Motor neuron (in vitro differentiated cells): ENCODE measurements around the gene SLC25A40. TPM values are rescaled to one million over a fixed set of nuclear protein-coding genes. Genes with fewer than 3 reads are reported as not detected.
"Not testable (repeated sequence)": the region's sequence is repeated elsewhere in the genome, so short reads cannot be mapped to it uniquely, and the experiment has no call there.

Source experiments
- ATAC-seq, 8 experiments: fragments of 200-7000 bp; cut with Tn5 transposase; replicated peaks in 6 of 8; 2 replicates each; pipeline ENCODE4 v1.8.0; 2021; ENCODE audit warnings: mild to moderate bottlenecking in 8 of 8, moderate library complexity in 8 of 8
- H3K27ac ChIP-seq, 2 donors: fragments of 250-450 bp; sonication (Bioruptor Pico); 2 replicates each; pipeline ENCODE4 v1.9.0; 2021; ENCODE audit warnings: antibody characterized with exemption in 2 of 2, mild to moderate bottlenecking in 2 of 2, moderate library complexity in 1 of 2
- H3K4me1 ChIP-seq, 2 donors: fragments of 250-450 bp; sonication (Bioruptor Pico); replicated peaks in 1 of 2; 2 replicates each; pipeline ENCODE4 v1.6.1; 2021; ENCODE audit warnings: antibody characterized with exemption in 2 of 2, mild to moderate bottlenecking in 2 of 2, moderate library complexity in 1 of 2
- H3K4me3 ChIP-seq, 5 donors: fragments of 250-450 bp; sonication (Bioruptor Pico); 2 replicates each; pipeline ENCODE4 v1.9.0; 2021; ENCODE audit warnings: antibody characterized with exemption in 5 of 5, mild to moderate bottlenecking in 5 of 5, moderate library complexity in 4 of 5
- WGBS, 10 experiments: fragments of 450-650 bp; shearing (Covaris generic); methylation state at CpG; one replicate each; pipeline ENCODE4 v1.0.0; 2022; 5-methylcytosine and 5-hydroxymethylcytosine counted together
- in situ Hi-C, 9 experiments: fragments of 400-800 bp; cut with MboI; loops; one replicate each; pipeline ENCODE4 v1.15.0; 2021; ENCODE audit warnings: low sequenced_read_pairs in 9 of 9, low pct_unique_long_range_greater_than_20kb in 2 of 9; ENCODE audit not compliant: unreplicated experiment in 9 of 9
- total RNA-seq, 8 experiments: library from RNA; unstranded; fragments of 300-600 nt; gene quantifications; 2 replicates each; pipeline versions ENCODE4 v1.2.3 to v1.2.4, GENCODE V29; 2022

The SLC25A40 gene
- 10 to 100 TPM in 7 of 8 experiments, 1 to 10 TPM in 1; 9.8 to 27.4 (median 14.3) TPM for total RNA-seq

- ATAC-seq = peak; percentile 86 to 95 (median 92)
- 0 to 7% (median 0%) methylated on average over 1 to 8 of the region's 84 CpGs; no CpG with 5 or more reads in 3 of the 10 experiments for WGBS, 10 experiments
- in situ Hi-C loops = loop anchor here in 3 of 9 experiments (25.0 kb wide), 1 partner anchor 364 kb away; no protein-coding TSS in a partner anchor
- Histone ChIP-seq H3K4me1 (peaks cover 4 to 26% of the 10 kb centered on the region in 2 donors), H3K4me3 (peak within 1 kb of the TSS; percentile 68 to 82 (median 75)), H3K27ac (peak within 1 kb of the TSS; percentile 78 to 79)
Measured at GRCh38 chr7:87876040-87876868, at the start of gene SLC25A40, which contains the start of gene DBF4. SLC25A40 (minus strand) TSS chr7:87876360; CDS start chr7:87858727, 17,633 bp downstream. DBF4 (plus strand) TSS chr7:87876493; CDS start chr7:87876733, 240 bp downstream.

GRCh38 chr7:87922759-87923395 lies 46.7 kb upstream of the SLC25A40 start:
- in situ Hi-C loops, H3K4me1 ChIP-seq, H3K27ac ChIP-seq, H3K4me3 ChIP-seq, ATAC-seq: not testable (repeated sequence)
- WGBS, 10 experiments = 76 to 97% (median 93%) methylated on average over 2 to 7 of the region's 8 CpGs

GRCh38 chr7:87920578-87920977 lies 44.4 kb upstream of the SLC25A40 start:
- Histone ChIP-seq H3K27ac (no peak overlapping the region), H3K4me3 (no peak overlapping the region), H3K4me1 (no peaks in the 10 kb centered on the region)
- no peak for ATAC-seq
- in situ Hi-C loops = no loop called here
- WGBS, 10 experiments = 14 to 100% (median 83%) methylated on average over 1 to 4 of the region's 5 CpGs; no CpG with 5 or more reads in 1 of the 10 experiments

GRCh38 chr7:87919875-87920274 lies 43.7 kb upstream of the SLC25A40 start:
- no peaks in the 10 kb centered on the region for H3K4me1 ChIP-seq
- no peak overlapping the region for H3K27ac ChIP-seq
- 33 to 100% (median 85%) methylated on average over 1 to 5 of the region's 6 CpGs; no CpG with 5 or more reads in 4 of the 10 experiments for WGBS, 10 experiments
- no peak for ATAC-seq
- in situ Hi-C loops = no loop called here
- no peak overlapping the region for H3K4me3 ChIP-seq

- no peak for ATAC-seq
- Histone ChIP-seq H3K4me3 (no peak overlapping the region), H3K27ac (no peak overlapping the region), H3K4me1 (no peaks in the 10 kb centered on the region)
- in situ Hi-C loops = no loop called here
- WGBS, 10 experiments = 14 to 67% (median 20%) methylated on average over 1 of the region's 1 CpG; no CpG with 5 or more reads in 7 of the 10 experiments
Measured at GRCh38 chr7:87918740-87919139, 42.6 kb upstream of the SLC25A40 start.

- 50 to 100% (median 86%) methylated on average over 1 to 3 of the region's 4 CpGs; no CpG with 5 or more reads in 2 of the 10 experiments for WGBS, 10 experiments
- Histone ChIP-seq H3K4me3 (no peak overlapping the region), H3K4me1 (peaks cover 0 to 2% of the 10 kb centered on the region in 2 donors), H3K27ac (no peak overlapping the region)
- no peak for ATAC-seq
- in situ Hi-C loops = no loop called here
Measured at GRCh38 chr7:87912121-87912520, 36.0 kb upstream of the SLC25A40 start.

- H3K27ac ChIP-seq, in situ Hi-C loops, H3K4me1 ChIP-seq, H3K4me3 ChIP-seq, ATAC-seq: not testable (repeated sequence)
- 67 to 100% (median 93%) methylated on average over 1 to 4 of the region's 4 CpGs; no CpG with 5 or more reads in 3 of the 10 experiments for WGBS, 10 experiments
Measured at GRCh38 chr7:87908814-87909213, 32.7 kb upstream of the SLC25A40 start.

GRCh38 chr7:87907136-87907906 lies 31.2 kb upstream of the SLC25A40 start:
- H3K27ac ChIP-seq, ATAC-seq, H3K4me1 ChIP-seq, H3K4me3 ChIP-seq, in situ Hi-C loops: not testable (repeated sequence)
- 85 to 100% (median 96%) methylated on average over 1 to 3 of the region's 3 CpGs; no CpG with 5 or more reads in 1 of the 10 experiments for WGBS, 10 experiments

- ATAC-seq = no peak
- Histone ChIP-seq H3K4me1 (no peaks in the 10 kb centered on the region), H3K4me3 (no peak overlapping the region), H3K27ac (no peak overlapping the region)
- in situ Hi-C loops = loop anchor here in 3 of 9 experiments (25.0 kb wide), 1 partner anchor 387 kb away; no protein-coding TSS in a partner anchor
- 83 to 100% (median 100%) methylated on average over 1 to 2 of the region's 2 CpGs; no CpG with 5 or more reads in 1 of the 10 experiments for WGBS, 10 experiments
Measured at GRCh38 chr7:87899255-87899654, 23.1 kb upstream of the SLC25A40 start.

- Histone ChIP-seq H3K27ac (no peak overlapping the region), H3K4me1 (no peaks in the 10 kb centered on the region), H3K4me3 (no peak overlapping the region)
- ATAC-seq = no peak
- in situ Hi-C loops = loop anchor here in 3 of 9 experiments (25.0 kb wide), 1 partner anchor 383 kb away; no protein-coding TSS in a partner anchor
- 82 to 100% (median 100%) methylated on average over 1 to 2 of the region's 2 CpGs; no CpG with 5 or more reads in 3 of the 10 experiments for WGBS, 10 experiments
Measured at GRCh38 chr7:87895363-87895762, 19.2 kb upstream of the SLC25A40 start.

GRCh38 chr7:87886875-87887274 lies 10.7 kb upstream of the SLC25A40 start:
- in situ Hi-C loops = loop anchor here in 3 of 9 experiments (10.0 to 25.0 kb wide), 2 partner anchors 92 to 375 kb away; no protein-coding TSS in a partner anchor
- H3K4me1 ChIP-seq = no peaks in the 10 kb centered on the region
- no peak overlapping the region for H3K27ac ChIP-seq
- no peak overlapping the region for H3K4me3 ChIP-seq
- ATAC-seq = no peak

- ATAC-seq = no peak
- no peak overlapping the region for H3K4me3 ChIP-seq
- in situ Hi-C loops = loop anchor here in 3 of 9 experiments (10.0 to 25.0 kb wide), 2 partner anchors 90 to 373 kb away; no protein-coding TSS in a partner anchor
- no peak overlapping the region for H3K27ac ChIP-seq
- H3K4me1 ChIP-seq = no peaks in the 10 kb centered on the region
- 72 to 100% (median 93%) methylated on average over 1 to 2 of the region's 2 CpGs; no CpG with 5 or more reads in 1 of the 10 experiments for WGBS, 10 experiments
Measured at GRCh38 chr7:87885018-87885417, 8.9 kb upstream of the SLC25A40 start.
